ENCODE measurements around the gene VASN.

Gene VASN

GRCh38 chr16:4361033-4361943 is 10.4 kb upstream of the VASN start:
- no peak overlapping the region for H3K4me3 ChIP-seq (replicated peaks; ENCODE audit: low read depth, low read length)
- TF ChIP-seq CTCF (IDR thresholded peaks at IDR 0.05; ENCODE audit: low read depth, low read length, missing control alignments) = no peak
- DNase-seq (ENCODE audit: extremely low read depth, low read depth) = no peak

GRCh38 chr16:4361944-4362311 is 9.7 kb upstream of the VASN start:
- no peak for TF ChIP-seq CTCF (IDR thresholded peaks at IDR 0.05; ENCODE audit: low read depth, low read length, missing control alignments)
- H3K4me3 ChIP-seq (replicated peaks; ENCODE audit: low read depth, low read length) = no peak overlapping the region
- no peak for DNase-seq (ENCODE audit: extremely low read depth, low read depth)

GRCh38 chr16:4362476-4363135 is 9.0 kb upstream of the VASN start:
- no peak overlapping the region for H3K4me3 ChIP-seq (replicated peaks; ENCODE audit: low read depth, low read length)
- DNase-seq (ENCODE audit: extremely low read depth, low read depth) = no peak
- no peak for TF ChIP-seq CTCF (IDR thresholded peaks at IDR 0.05; ENCODE audit: low read depth, low read length, missing control alignments)

- TF ChIP-seq CTCF (IDR thresholded peaks at IDR 0.05; ENCODE audit: low read depth, low read length, missing control alignments) = no peak
- no peak for DNase-seq (ENCODE audit: extremely low read depth, low read depth)
- no peak overlapping the region for H3K4me3 ChIP-seq (replicated peaks; ENCODE audit: low read depth, low read length)
Observed at GRCh38 chr16:4364196-4365013, 7.2 kb upstream of the VASN start.

- TF ChIP-seq CTCF (IDR thresholded peaks at IDR 0.05; ENCODE audit: low read depth, low read length, missing control alignments) = no peak
- H3K4me3 ChIP-seq (replicated peaks; ENCODE audit: low read depth, low read length) = no peak overlapping the region
Observed at GRCh38 chr16:4365014-4365406, 6.6 kb upstream of the VASN start.

GRCh38 chr16:4365615-4366014 is 6.0 kb upstream of the VASN start:
- no peak for TF ChIP-seq CTCF (IDR thresholded peaks at IDR 0.05; ENCODE audit: low read depth, low read length, missing control alignments)
- DNase-seq (ENCODE audit: extremely low read depth, low read depth) = no peak
- no peak overlapping the region for H3K4me3 ChIP-seq (replicated peaks; ENCODE audit: low read depth, low read length)

More at GRCh38 chr16:4365014-4365406, 6.6 kb upstream of the VASN start:
- no peak for DNase-seq (ENCODE audit: extremely low read depth, low read depth)

Measured in HFF-Myc (cell line).